ENCODE measurements around the gene ZRANB1. TPM values are rescaled to one million over a fixed set of nuclear protein-coding genes. Genes with fewer than 3 reads are reported as not detected.

ZRANB1 gene
- total and polyA plus RNA-seq, 7 experiments from 2014 or later, result 7.3 to 26.4 (median 17.3) TPM

GRCh38 chr10:124903111-124903510 lies 38.8 kb upstream of the ZRANB1 start:
- intact Hi-C loops (cut with micrococcal nuclease), result no loop called here
- Mint-ChIP-seq H3K4me3 (no peak overlapping the region), H3K4me1 (no peaks in the 10 kb centered on the region), H3K36me3 (no peaks in the 10 kb centered on the region), H3K9me3 (no peaks in the 10 kb centered on the region), H3K27ac (no peak overlapping the region), H3K27me3 (peaks cover 0 to 38% (median 16%) of the 10 kb centered on the region in 5 donors)
- Histone ChIP-seq H3K4me3 (ENCODE audit: low read length) (no peak overlapping the region), H3K4me1 (ENCODE audit: control insufficient read depth in 2 of 2, insufficient read depth in 2 of 2, low read length in 2 of 2) (no peaks in the 10 kb centered on the region), H3K36me3 (ENCODE audit: control insufficient read depth in 2 of 3, insufficient read depth in 3 of 3, low read length in 3 of 3) (no peaks in the 10 kb centered on the region), H3K27ac (ENCODE audit: low read depth, low read length) (no peak overlapping the region), H3K27me3 (ENCODE audit: control insufficient read depth in 2 of 2, insufficient read depth in 2 of 2, low read length in 2 of 2) (no peaks in the 10 kb centered on the region), H3K9me3 (ENCODE audit: control insufficient read depth in 2 of 3, low read length in 3 of 3) (no peaks in the 10 kb centered on the region)
- ATAC-seq, result no peak
- no peak for DNase-seq
- CTCF ChIA-PET, result no interaction called here
- POLR2A ChIA-PET, result no interaction called here

- no peak for DNase-seq
These were observed 37.1 kb upstream of the ZRANB1 start for GRCh38 chr10:124904796-124905195.

GRCh38 chr10:124906551-124907001 lies 35.3 kb upstream of the ZRANB1 start:
- no peaks in the 10 kb centered on the region for H3K4me1 ChIP-seq (ENCODE audit: control insufficient read depth in 2 of 2, insufficient read depth in 2 of 2, low read length in 2 of 2)
- H3K4me3 ChIP-seq (ENCODE audit: low read length), result no peak overlapping the region
- intact Hi-C loops (cut with micrococcal nuclease), result no loop called here
- no peak overlapping the region for H3K27ac ChIP-seq (ENCODE audit: low read depth, low read length)
- no peaks in the 10 kb centered on the region for H3K9me3 Mint-ChIP-seq
- H3K27me3 Mint-ChIP-seq, result peaks cover 0 to 47% (median 8%) of the 10 kb centered on the region in 5 donors
- H3K4me3 Mint-ChIP-seq, result no peak overlapping the region
- H3K9me3 ChIP-seq (ENCODE audit: control insufficient read depth in 2 of 3, low read length in 3 of 3), result no peaks in the 10 kb centered on the region
- no peaks in the 10 kb centered on the region for H3K36me3 ChIP-seq (ENCODE audit: control insufficient read depth in 2 of 3, insufficient read depth in 3 of 3, low read length in 3 of 3)
- H3K27me3 ChIP-seq (ENCODE audit: control insufficient read depth in 2 of 2, insufficient read depth in 2 of 2, low read length in 2 of 2), result no peaks in the 10 kb centered on the region
- ChIA-PET CTCF (no interaction called here), POLR2A (no interaction called here)
- no peak for ATAC-seq
- no peak overlapping the region for H3K27ac Mint-ChIP-seq
- peaks cover 0 to 6% (median 3%) of the 10 kb centered on the region in 7 donors for H3K4me1 Mint-ChIP-seq
- no peaks in the 10 kb centered on the region for H3K36me3 Mint-ChIP-seq
- no peak for DNase-seq

More at GRCh38 chr10:124904796-124905195, 37.1 kb upstream of the ZRANB1 start:
- H3K9me3 ChIP-seq (ENCODE audit: control insufficient read depth in 2 of 3, low read length in 3 of 3), result no peaks in the 10 kb centered on the region
- intact Hi-C loops (cut with micrococcal nuclease), result no loop called here
- Mint-ChIP-seq H3K4me3 (no peak overlapping the region), H3K27me3 (peaks cover 0 to 43% (median 8%) of the 10 kb centered on the region in 5 donors), H3K9me3 (no peaks in the 10 kb centered on the region), H3K36me3 (no peaks in the 10 kb centered on the region), H3K27ac (no peak overlapping the region), H3K4me1 (no peaks in the 10 kb centered on the region)
- H3K27me3 ChIP-seq (ENCODE audit: control insufficient read depth in 2 of 2, insufficient read depth in 2 of 2, low read length in 2 of 2), result no peaks in the 10 kb centered on the region
- H3K4me1 ChIP-seq (ENCODE audit: control insufficient read depth in 2 of 2, insufficient read depth in 2 of 2, low read length in 2 of 2), result no peaks in the 10 kb centered on the region
- no peak overlapping the region for H3K4me3 ChIP-seq (ENCODE audit: low read length)
- CTCF ChIA-PET, result no interaction called here
- H3K27ac ChIP-seq (ENCODE audit: low read depth, low read length), result no peak overlapping the region
- POLR2A ChIA-PET, result interaction anchor here (1.2 kb wide), 1 partner anchor 18 kb away, joined by 3 read pairs; no protein-coding TSS in a partner anchor
- H3K36me3 ChIP-seq (ENCODE audit: control insufficient read depth in 2 of 3, insufficient read depth in 3 of 3, low read length in 3 of 3), result no peaks in the 10 kb centered on the region
- no peak for ATAC-seq

- H3K4me3 ChIP-seq (ENCODE audit: low read length), result no peak overlapping the region
- Mint-ChIP-seq H3K27ac (no peak overlapping the region), H3K9me3 (no peaks in the 10 kb centered on the region), H3K36me3 (no peaks in the 10 kb centered on the region), H3K4me1 (peaks cover 0 to 12% (median 9%) of the 10 kb centered on the region in 7 donors), H3K27me3 (peaks cover 0 to 30% (median 0%) of the 10 kb centered on the region in 5 donors), H3K4me3 (no peak overlapping the region)
- DNase-seq (no peak), ATAC-seq (no peak)
- POLR2A ChIA-PET, result no interaction called here
- CTCF ChIA-PET, result no interaction called here
- H3K27me3 ChIP-seq (ENCODE audit: control insufficient read depth in 2 of 2, insufficient read depth in 2 of 2, low read length in 2 of 2), result no peaks in the 10 kb centered on the region
- no peaks in the 10 kb centered on the region for H3K4me1 ChIP-seq (ENCODE audit: control insufficient read depth in 2 of 2, insufficient read depth in 2 of 2, low read length in 2 of 2)
- H3K36me3 ChIP-seq (ENCODE audit: control insufficient read depth in 2 of 3, insufficient read depth in 3 of 3, low read length in 3 of 3), result no peaks in the 10 kb centered on the region
- no peaks in the 10 kb centered on the region for H3K9me3 ChIP-seq (ENCODE audit: control insufficient read depth in 2 of 3, low read length in 3 of 3)
- intact Hi-C loops (cut with micrococcal nuclease), result no loop called here
- H3K27ac ChIP-seq (ENCODE audit: low read depth, low read length), result no peak overlapping the region
These were observed 32.4 kb upstream of the ZRANB1 start for GRCh38 chr10:124909563-124909962.

- DNase-seq, result no peak
- POLR2A ChIA-PET, result no interaction called here
- Mint-ChIP-seq H3K27ac (peak overlapping the region in 1 of 9 donors; percentile 8), H3K4me1 (peaks cover 10 to 24% (median 21%) of the 10 kb centered on the region in 7 donors), H3K36me3 (no peaks in the 10 kb centered on the region), H3K9me3 (no peaks in the 10 kb centered on the region), H3K27me3 (peaks cover 0 to 27% (median 0%) of the 10 kb centered on the region in 5 donors), H3K4me3 (no peak overlapping the region)
- CTCF ChIA-PET, result no interaction called here
- intact Hi-C loops (cut with micrococcal nuclease), result no loop called here
- Histone ChIP-seq H3K9me3 (ENCODE audit: control insufficient read depth in 2 of 3, low read length in 3 of 3) (no peaks in the 10 kb centered on the region), H3K36me3 (ENCODE audit: control insufficient read depth in 2 of 3, insufficient read depth in 3 of 3, low read length in 3 of 3) (no peaks in the 10 kb centered on the region), H3K27me3 (ENCODE audit: control insufficient read depth in 2 of 2, insufficient read depth in 2 of 2, low read length in 2 of 2) (no peaks in the 10 kb centered on the region), H3K4me3 (ENCODE audit: low read length) (no peak overlapping the region), H3K4me1 (ENCODE audit: control insufficient read depth in 2 of 2, insufficient read depth in 2 of 2, low read length in 2 of 2) (peaks cover 7 to 8% of the 10 kb centered on the region in 2 donors), H3K27ac (ENCODE audit: low read depth, low read length) (no peak overlapping the region)
- ATAC-seq, result no peak
These were observed 30.5 kb upstream of the ZRANB1 start for GRCh38 chr10:124911124-124912067.

- no peak overlapping the region for H3K4me3 ChIP-seq (ENCODE audit: low read length)
- Mint-ChIP-seq H3K27ac (peak overlapping the region in 1 of 9 donors; percentile 8), H3K36me3 (no peaks in the 10 kb centered on the region), H3K4me1 (peaks cover 10 to 24% (median 21%) of the 10 kb centered on the region in 7 donors), H3K27me3 (peaks cover 0 to 26% (median 0%) of the 10 kb centered on the region in 5 donors), H3K9me3 (no peaks in the 10 kb centered on the region), H3K4me3 (no peak overlapping the region)
- DNase-seq, result no peak
- peaks cover 7 to 8% of the 10 kb centered on the region in 2 donors for H3K4me1 ChIP-seq (ENCODE audit: control insufficient read depth in 2 of 2, insufficient read depth in 2 of 2, low read length in 2 of 2)
- ChIA-PET CTCF (no interaction called here), POLR2A (interaction anchor here (0.5 kb wide), 1 partner anchor 134 kb away, joined by 4 read pairs; no protein-coding TSS in a partner anchor)
- intact Hi-C loops (cut with micrococcal nuclease), result no loop called here
- no peaks in the 10 kb centered on the region for H3K9me3 ChIP-seq (ENCODE audit: control insufficient read depth in 2 of 3, low read length in 3 of 3)
- no peak overlapping the region for H3K27ac ChIP-seq (ENCODE audit: low read depth, low read length)
- peaks cover 0 to 3% (median 0%) of the 10 kb centered on the region in 3 experiments for H3K36me3 ChIP-seq (ENCODE audit: control insufficient read depth in 2 of 3, insufficient read depth in 3 of 3, low read length in 3 of 3)
- no peaks in the 10 kb centered on the region for H3K27me3 ChIP-seq (ENCODE audit: control insufficient read depth in 2 of 2, insufficient read depth in 2 of 2, low read length in 2 of 2)
- ATAC-seq, result no peak
These were observed 29.6 kb upstream of the ZRANB1 start for GRCh38 chr10:124912101-124912886.
